H9 (cell line): Measurements from ENCODE around the gene LRRC8C. TPM values are rescaled to one million over a fixed set of nuclear protein-coding genes. Genes with fewer than 3 reads are reported as not detected.

Source experiments
- DNase-seq: peaks from one replicate; pipeline ENCODE4 v3.0.0-alpha.2; 2017
- H2AFZ ChIP-seq: one replicate; pipeline ENCODE4 v1.6.1; 2013; ENCODE audit warnings: mild to moderate bottlenecking, low read length, control low read depth, moderate library complexity
- H2AK5ac ChIP-seq: 2 replicates; pipeline ENCODE4 v1.6.1; 2013; ENCODE audit warnings: low read length, control low read depth, mixed read lengths; ENCODE audit not compliant: insufficient read length
- H2BK120ac ChIP-seq: one replicate; pipeline ENCODE4 v1.6.1; 2013; ENCODE audit warnings: low read depth, mild to moderate bottlenecking, low read length, control low read depth, inconsistent platforms; ENCODE audit not compliant: poor library complexity, severe bottlenecking
- H2BK12ac ChIP-seq: 2 replicates; pipeline ENCODE4 v1.6.1; 2013; ENCODE audit warnings: low read length, control low read depth, mixed read lengths, low read depth; ENCODE audit not compliant: insufficient read length
- H2BK15ac ChIP-seq: 2 replicates; pipeline ENCODE4 v1.6.1; 2013; ENCODE audit warnings: low read depth, low read length, control low read depth
- H2BK20ac ChIP-seq: one replicate; pipeline ENCODE4 v1.6.1; 2013; ENCODE audit warnings: low read depth, mild to moderate bottlenecking, low read length, control low read depth, inconsistent platforms; ENCODE audit not compliant: poor library complexity, severe bottlenecking
- H2BK5ac ChIP-seq: 2 replicates; pipeline ENCODE4 v1.6.1; 2013; ENCODE audit warnings: low read length, control low read depth, mixed read lengths; ENCODE audit not compliant: insufficient read length
- H3K14ac ChIP-seq: 2 replicates; pipeline ENCODE4 v1.6.1; 2013; ENCODE audit warnings: low read length, control low read depth; ENCODE audit not compliant: insufficient read depth
- H3K18ac ChIP-seq: 2 replicates; pipeline ENCODE4 v1.6.1; 2013; ENCODE audit warnings: low read depth, mild to moderate bottlenecking, mixed read lengths, low read length, control low read depth; ENCODE audit not compliant: insufficient read length
- H3K23ac ChIP-seq: 2 replicates; pipeline ENCODE4 v1.6.1; 2013; ENCODE audit warnings: low read length, control low read depth, mixed read lengths, low read depth; ENCODE audit not compliant: insufficient read length
- H3K23me2 ChIP-seq: 2 replicates; pipeline ENCODE4 v1.6.1; 2013; ENCODE audit warnings: low read depth, mild to moderate bottlenecking, mixed read lengths, low read length, control low read depth; ENCODE audit not compliant: insufficient read length, poor library complexity, severe bottlenecking
- H3K27ac ChIP-seq: 2 replicates; pipeline ENCODE4 v1.5.1; 2013; ENCODE audit warnings: low read length, control low read depth, mixed read lengths, low read depth; ENCODE audit not compliant: insufficient read length
- H3K27me3 ChIP-seq: 2 replicates; pipeline ENCODE4 v1.6.1; 2013; ENCODE audit warnings: low read length, control low read depth, inconsistent platforms; ENCODE audit not compliant: insufficient read depth
- H3K4ac ChIP-seq: 2 replicates; pipeline ENCODE4 v1.6.1; 2013; ENCODE audit warnings: low read depth, mild to moderate bottlenecking, control low read depth, inconsistent platforms, low read length, moderate library complexity
- H3K4me1 ChIP-seq: 2 replicates; pipeline ENCODE4 v1.6.1; 2013; ENCODE audit warnings: low read length, control low read depth, inconsistent platforms; ENCODE audit not compliant: insufficient read depth
- H3K4me2 ChIP-seq: 2 replicates; pipeline ENCODE4 v1.6.1; 2013; ENCODE audit warnings: low read length, control low read depth, mixed read lengths; ENCODE audit not compliant: insufficient read length, insufficient read depth
- H3K56ac ChIP-seq: 2 replicates; pipeline ENCODE4 v1.6.1; 2013; ENCODE audit warnings: low read depth, mild to moderate bottlenecking, mixed read lengths, low read length, control low read depth; ENCODE audit not compliant: insufficient read length
- H3K79me1 ChIP-seq: 2 replicates; pipeline ENCODE4 v1.6.1; 2013; ENCODE audit warnings: low read depth, mild to moderate bottlenecking, moderate library complexity, low read length, control low read depth, inconsistent platforms; ENCODE audit not compliant: insufficient read depth, poor library complexity, severe bottlenecking
- H3K79me2 ChIP-seq: 2 replicates; pipeline ENCODE4 v1.6.1; 2013; ENCODE audit warnings: low read length, control low read depth, inconsistent platforms; ENCODE audit not compliant: insufficient read depth
- H3K9ac ChIP-seq: 2 replicates; pipeline ENCODE4 v1.6.1; 2013; ENCODE audit warnings: low read length, control low read depth, mixed read lengths; ENCODE audit not compliant: insufficient read length; ENCODE audit errors: extremely low read depth
- H3K9me3 ChIP-seq: one replicate; pipeline ENCODE4 v1.6.1; 2013; ENCODE audit warnings: low read depth, low read length, inconsistent platforms; ENCODE audit not compliant: control insufficient read depth
- H3T11ph ChIP-seq: one replicate; pipeline ENCODE4 v1.6.1; 2013; ENCODE audit warnings: mild to moderate bottlenecking, low read length, control low read depth, inconsistent platforms
- H4K20me1 ChIP-seq: one replicate; pipeline ENCODE4 v1.6.1; 2013; ENCODE audit not compliant: control insufficient read depth, insufficient read length, insufficient read depth
- H4K5ac ChIP-seq: 2 replicates; pipeline ENCODE4 v1.6.1; 2013; ENCODE audit warnings: low read depth, mild to moderate bottlenecking, mixed read lengths, low read length, control low read depth; ENCODE audit not compliant: insufficient read length
- H4K8ac ChIP-seq: replicated peaks from 2 replicates; pipeline ENCODE4 v1.6.1; 2013; ENCODE audit warnings: low read length, control low read depth, mixed read lengths, low read depth; ENCODE audit not compliant: insufficient read length
- H4K91ac ChIP-seq: 2 replicates; pipeline ENCODE4 v1.6.1; 2013; ENCODE audit warnings: low read depth, mild to moderate bottlenecking, moderate library complexity, mixed read lengths, low read length, control low read depth; ENCODE audit not compliant: insufficient read length
- H3K27ac Mint-ChIP-seq, 3 experiments: 2 replicates in 2 of 3; 3 replicates in 1 of 3; pipeline ENCODE4 v1.8.0; 2020 to 2021; ENCODE audit warnings: mixed read lengths in 3 of 3, mild to moderate bottlenecking in 1 of 3, moderate library complexity in 1 of 3
- H3K27me3 Mint-ChIP-seq: 2 replicates; pipeline ENCODE4 v1.8.0; 2021; ENCODE audit warnings: low read depth, mild to moderate bottlenecking, moderate library complexity, mixed read lengths
- H3K36me3 Mint-ChIP-seq, 3 experiments: 2 replicates in 2 of 3; 3 replicates in 1 of 3; pipeline ENCODE4 v1.8.0; 2020 to 2021; ENCODE audit warnings: low read depth in 3 of 3, mixed read lengths in 3 of 3; ENCODE audit not compliant: insufficient read depth in 1 of 3
- H3K4me1 Mint-ChIP-seq, 2 experiments: 2 replicates each; pipeline ENCODE4 v1.8.0; 2020; ENCODE audit warnings: mixed read lengths in 2 of 2
- H3K4me3 Mint-ChIP-seq, 2 experiments: 2 replicates in 1 of 2; 3 replicates in 1 of 2; pipeline ENCODE4 v1.8.0; 2020 to 2021; ENCODE audit warnings: mild to moderate bottlenecking in 2 of 2, mixed read lengths in 2 of 2, moderate library complexity in 1 of 2
- H3K9me3 Mint-ChIP-seq, 2 experiments: 2 replicates in 1 of 2; 3 replicates in 1 of 2; pipeline ENCODE4 v1.8.0; 2020; ENCODE audit warnings: mild to moderate bottlenecking in 2 of 2, mixed read lengths in 2 of 2, moderate library complexity in 1 of 2
- CTCF ChIP-seq: fragments of 200-600 bp; sonication (generic); conservative IDR thresholded peaks from 3 replicates; pipeline ENCODE4 v1.8.0; 2021; ENCODE audit warnings: antibody characterized with exemption, mild to moderate bottlenecking
- WGBS: extraction: QIAGEN DNeasy Blood & Tissue Kit; methylation state at CpG from one replicate; pipeline ENCODE4 v1.1.7; 2013; ENCODE audit warnings: missing lambda C conversion rate, low lambda C conversion rate, mixed read lengths; ENCODE audit not compliant: insufficient read length; ENCODE audit errors: extremely low coverage; 5-methylcytosine and 5-hydroxymethylcytosine counted together
- total RNA-seq: library from RNA; stranded (reverse); gene quantifications from 2 replicates; pipeline ENCODE4 v1.2.1, GENCODE V29; 2021

Gene LRRC8C
- total RNA-seq, 1 experiment from 2014 or later = 1.9 TPM

GRCh38 chr1:89762779-89763648, 130.1 kb downstream of the LRRC8C start:
- H3K9me3 ChIP-seq = no peaks in the 10 kb centered on the region
- peak overlapping the region; percentile 84 for H3K4me2 ChIP-seq
- peak overlapping the region in 1 of 3 experiments; percentile 48; a peak in 2 of 7 replicates for H3K27ac Mint-ChIP-seq
- H3K79me2 ChIP-seq = no peaks in the 10 kb centered on the region
- no peaks in the 10 kb centered on the region for H4K20me1 ChIP-seq
- peaks cover 40% of the 10 kb centered on the region for H3K27me3 Mint-ChIP-seq
- no peak overlapping the region for H2BK12ac ChIP-seq
- H3K9me3 Mint-ChIP-seq = no peaks in the 10 kb centered on the region
- H3K4me3 Mint-ChIP-seq = peak overlapping the region; percentile 83 to 90
- H3K79me1 ChIP-seq = no peaks in the 10 kb centered on the region
- no peak overlapping the region for H4K8ac ChIP-seq
- H2AFZ ChIP-seq = peak overlapping the region; percentile 42
- no peak overlapping the region for H4K91ac ChIP-seq
- H2AK5ac ChIP-seq = no peak overlapping the region
- no peak overlapping the region for H3K18ac ChIP-seq
- no peak overlapping the region for H2BK15ac ChIP-seq
- no peak overlapping the region for H3K4ac ChIP-seq
- no CpG with 5 or more reads among the region's 47 CpGs for WGBS
- no peaks in the 10 kb centered on the region for H3K36me3 Mint-ChIP-seq
- peaks cover 6% of the 10 kb centered on the region for H3K23me2 ChIP-seq
- H3K14ac ChIP-seq = no peak overlapping the region
- peaks cover 7% of the 10 kb centered on the region; the same call in 1 of the 2 replicates for H3K27me3 ChIP-seq
- H3T11ph ChIP-seq = no peak overlapping the region
- H2BK5ac ChIP-seq = no peak overlapping the region
- H3K56ac ChIP-seq = no peak overlapping the region
- no peak overlapping the region for H2BK20ac ChIP-seq
- H4K5ac ChIP-seq = no peak overlapping the region
- peak; percentile 90 for DNase-seq
- H3K23ac ChIP-seq = no peak overlapping the region
- peak; percentile 100 for TF ChIP-seq CTCF
- peaks cover 12 to 16% of the 10 kb centered on the region in 2 experiments for H3K4me1 Mint-ChIP-seq
- no peak overlapping the region for H3K9ac ChIP-seq
- no peak overlapping the region for H2BK120ac ChIP-seq
- no peak overlapping the region for H3K27ac ChIP-seq
- H3K4me1 ChIP-seq = no peaks in the 10 kb centered on the region; the same call in 1 of the 2 replicates
